Stimulated activated CD8-positive, alpha-beta memory T cell treated with anti-CD3 and anti-CD28 coated beads, Interleukin-7, amount 100 ng/mL, for 24 hours (primary cell): ENCODE results near the gene OR2V1.
"Not testable (repeated sequence)": the region's sequence is repeated elsewhere in the genome, so short reads cannot be mapped to it uniquely, and the experiment has no call there.

Experiments used
- DNase-seq: peaks from one replicate; pipeline ENCODE4 v3.0.0-alpha.2; 2020; ENCODE audit warnings: low read depth

OR2V1 gene

DNA sequence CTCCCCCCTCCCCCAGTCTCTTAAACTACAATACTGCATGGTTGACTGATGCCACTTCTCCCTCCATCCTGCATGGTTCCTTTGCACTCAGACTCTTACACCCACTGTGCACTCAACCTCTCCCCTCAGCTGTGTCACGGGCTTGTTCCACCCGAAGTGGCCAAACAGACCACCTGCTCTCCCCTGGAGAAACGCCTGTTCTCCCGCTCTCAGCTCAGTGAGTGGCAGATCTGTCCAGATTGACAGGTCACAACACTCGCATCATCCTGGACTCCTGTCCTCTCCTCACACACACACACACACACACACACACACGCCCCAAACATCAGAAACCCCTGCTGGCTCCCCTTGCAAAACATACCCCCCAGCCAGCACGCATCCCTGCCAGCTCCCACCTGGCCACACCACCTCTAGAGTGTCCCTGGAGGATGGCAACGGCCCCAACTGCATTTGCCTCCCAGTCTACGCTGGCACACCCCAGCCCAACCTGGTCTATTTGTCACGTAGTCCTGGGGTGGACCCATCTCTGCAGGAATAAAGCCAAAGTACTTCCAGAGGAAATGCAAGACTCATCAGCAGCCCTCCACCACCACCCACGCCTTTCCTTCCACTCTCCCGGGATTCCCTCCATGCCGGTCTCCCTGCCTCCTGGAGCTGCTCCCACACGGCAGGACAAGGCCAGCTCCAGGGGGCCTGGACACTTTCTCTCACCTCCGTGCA lies 2.9 kb downstream of the OR2V1 start:
- no peak for DNase-seq

DNA sequence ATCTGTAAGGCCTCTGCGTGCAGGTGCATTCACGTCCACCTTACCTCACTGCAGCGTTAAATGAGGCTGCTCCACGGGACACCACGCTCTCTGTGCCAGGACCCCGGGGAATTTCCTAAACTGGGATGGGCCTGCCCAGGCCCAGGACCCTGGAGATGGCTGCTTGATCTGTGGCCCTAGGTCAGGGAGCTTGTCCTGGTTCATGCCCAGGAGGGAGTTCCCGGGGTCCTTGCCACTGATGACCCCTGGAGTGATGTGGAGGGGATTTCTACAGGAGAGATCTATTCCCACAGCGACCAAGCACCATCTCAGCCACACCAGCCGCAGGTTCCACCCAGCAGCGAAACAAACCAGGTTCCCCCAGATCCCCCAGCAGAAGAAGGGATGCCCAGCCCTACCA lies 3.5 kb downstream of the OR2V1 start:
- DNase-seq: no peak

DNA sequence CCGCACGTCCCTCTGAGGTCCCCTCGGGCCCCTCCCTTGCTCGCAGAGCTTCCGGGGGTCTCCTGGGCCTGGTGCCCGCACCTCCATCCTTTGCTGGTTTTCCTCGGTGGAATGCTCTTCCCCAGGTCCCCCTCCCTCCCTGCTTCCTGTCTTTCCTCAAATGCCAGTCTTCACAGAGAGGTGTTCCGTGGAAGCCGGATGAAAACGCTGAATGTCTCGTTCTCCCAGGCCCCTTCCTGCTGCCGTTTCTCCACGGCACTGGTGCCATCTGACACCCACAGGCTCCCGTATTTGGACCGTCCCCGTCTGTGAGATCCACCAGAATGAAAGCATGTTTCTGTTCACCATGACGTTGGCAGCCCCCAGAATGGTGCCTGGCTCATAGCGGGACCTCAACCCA lies 4.1 kb downstream of the OR2V1 start:
- DNase-seq: no peak

GRCh38 chr5:181124526-181124925 lies 6.4 kb downstream of the OR2V1 start:
- DNase-seq: no peak

DNA sequence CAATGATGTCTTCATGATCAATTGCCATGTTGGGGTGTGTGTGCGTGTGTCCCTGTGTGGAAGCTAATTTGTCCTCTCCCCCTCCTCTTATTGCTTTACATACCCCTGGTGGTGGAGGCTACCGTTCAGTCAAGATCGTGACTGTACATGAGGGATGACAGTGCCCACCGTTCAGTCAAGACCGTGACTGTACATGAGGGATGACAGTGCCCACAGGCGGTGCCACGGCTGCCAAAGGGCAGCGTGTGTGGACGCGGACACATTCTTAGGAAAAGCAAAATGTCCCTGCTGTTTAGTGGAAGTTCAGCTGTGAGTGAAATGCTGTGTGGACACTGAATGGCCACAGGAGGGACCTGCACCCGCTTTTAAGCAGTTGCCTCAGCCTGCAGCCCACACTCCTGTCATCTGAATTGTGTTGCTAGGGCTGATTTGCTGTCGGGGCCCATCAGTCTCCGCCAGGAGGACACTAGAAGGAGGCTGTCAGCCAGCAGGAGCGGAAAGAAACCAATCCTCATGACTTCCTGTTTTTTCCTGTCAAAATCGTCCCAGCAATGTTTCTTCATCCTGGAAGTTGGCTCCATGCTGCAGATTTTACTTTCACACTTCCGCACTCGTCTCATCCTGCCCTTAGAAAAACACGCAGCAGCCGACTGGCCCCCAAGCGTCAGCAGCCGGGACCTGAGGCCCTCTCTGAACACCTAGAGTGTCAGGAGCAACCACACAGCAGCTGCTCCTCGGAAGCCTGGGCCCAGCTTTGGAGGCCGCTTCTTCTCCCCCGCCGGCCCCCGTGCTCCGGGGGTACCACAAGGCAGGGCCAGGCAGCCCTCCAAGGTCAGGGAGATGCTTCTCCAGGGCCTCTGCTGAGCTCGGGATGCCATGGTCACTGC lies 9.1 kb downstream of the OR2V1 start:
- DNase-seq: no peak

DNA sequence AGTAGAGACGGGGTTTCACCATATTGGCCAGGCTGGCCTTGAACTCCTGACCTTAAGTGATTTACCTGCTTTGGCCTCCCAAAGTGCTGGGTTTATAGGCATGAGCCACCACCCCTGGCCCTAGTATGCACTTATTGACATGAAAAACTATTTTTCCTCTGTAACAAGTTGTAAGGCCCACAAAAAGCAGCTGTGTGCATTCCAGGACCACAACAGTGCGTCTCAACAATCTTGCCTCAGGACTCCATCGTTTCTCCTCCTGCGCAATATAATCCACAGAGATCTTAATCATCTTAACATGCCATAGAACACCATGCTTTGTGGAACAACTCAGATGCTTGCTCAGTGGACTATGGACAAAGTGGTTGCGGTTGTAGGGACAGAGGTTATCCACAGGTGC lies 10.2 kb downstream of the OR2V1 start:
- DNase-seq: no peak

- DNase-seq: no peak
Measured at GRCh38 chr5:181120306-181120705, 10.7 kb downstream of the OR2V1 start.

- no peak for DNase-seq
Measured at GRCh38 chr5:181119105-181119504, 11.9 kb downstream of the OR2V1 start.

DNA sequence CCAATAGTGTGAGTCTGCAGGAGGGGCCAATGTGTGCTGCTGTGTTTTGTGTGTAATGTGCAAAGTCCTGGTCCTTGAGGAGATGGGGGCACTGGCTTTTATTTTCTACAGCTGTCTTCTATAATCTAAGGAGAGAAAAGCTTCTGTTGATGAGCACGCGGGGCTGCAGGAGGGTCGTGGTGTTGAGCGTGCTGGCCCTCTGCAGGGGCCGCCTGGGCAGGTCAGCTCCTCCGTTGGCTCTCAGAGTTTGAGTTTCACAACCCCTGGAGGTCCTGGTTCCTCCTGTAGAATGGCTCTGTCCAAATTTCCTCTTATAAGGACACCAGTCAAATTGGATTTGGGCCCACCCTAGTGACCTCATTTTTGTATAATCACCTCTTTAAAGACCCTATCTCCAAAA lies 12.6 kb downstream of the OR2V1 start:
- no peak for DNase-seq

GRCh38 chr5:181114844-181115778 lies 15.9 kb downstream of the OR2V1 start:
- no peak for DNase-seq

- DNase-seq: no peak
Measured at GRCh38 chr5:181114284-181114843, 16.6 kb downstream of the OR2V1 start.

GRCh38 chr5:181113572-181113971 lies 17.4 kb downstream of the OR2V1 start:
- DNase-seq: not testable (repeated sequence)

DNA sequence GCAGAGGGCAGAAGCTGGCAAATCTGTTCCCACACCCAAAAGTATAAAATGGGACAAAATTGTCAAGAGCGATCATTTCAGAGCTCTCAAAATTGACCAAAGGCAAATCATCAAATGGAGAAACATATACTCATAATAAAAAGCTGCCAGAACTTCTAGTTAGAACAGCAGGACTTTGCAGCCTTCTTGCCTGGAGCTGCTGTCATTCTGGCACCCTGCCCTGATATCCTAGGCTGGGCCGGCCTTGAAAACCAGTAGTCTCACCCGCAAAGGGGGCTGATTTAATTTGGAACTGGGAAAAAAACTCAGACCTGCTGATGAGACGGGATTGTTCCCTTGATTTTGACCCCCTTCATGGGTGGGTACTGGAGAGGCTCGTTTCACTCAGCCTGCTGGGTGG lies 18.5 kb downstream of the OR2V1 start:
- no peak for DNase-seq

DNA sequence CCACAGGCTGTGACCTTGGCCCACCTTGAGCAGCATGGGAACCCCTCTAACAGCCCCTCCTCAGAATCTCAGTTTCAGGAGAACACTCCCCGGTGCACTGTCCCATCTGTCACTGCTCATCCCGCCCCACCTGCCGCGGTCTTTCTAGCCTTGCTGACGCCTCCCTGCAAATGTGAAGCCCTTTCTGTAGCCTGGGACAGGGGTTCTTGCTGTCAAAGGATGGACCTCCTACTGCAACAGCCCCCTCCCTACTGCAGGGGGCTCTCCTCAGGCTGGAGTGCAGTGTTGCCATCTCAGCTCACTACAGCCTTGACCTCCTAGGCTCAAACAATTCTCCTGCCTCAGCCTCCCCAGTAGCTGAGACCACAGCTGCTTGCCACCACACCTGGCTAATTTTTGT lies 20.0 kb downstream of the OR2V1 start:
- no peak for DNase-seq

DNA sequence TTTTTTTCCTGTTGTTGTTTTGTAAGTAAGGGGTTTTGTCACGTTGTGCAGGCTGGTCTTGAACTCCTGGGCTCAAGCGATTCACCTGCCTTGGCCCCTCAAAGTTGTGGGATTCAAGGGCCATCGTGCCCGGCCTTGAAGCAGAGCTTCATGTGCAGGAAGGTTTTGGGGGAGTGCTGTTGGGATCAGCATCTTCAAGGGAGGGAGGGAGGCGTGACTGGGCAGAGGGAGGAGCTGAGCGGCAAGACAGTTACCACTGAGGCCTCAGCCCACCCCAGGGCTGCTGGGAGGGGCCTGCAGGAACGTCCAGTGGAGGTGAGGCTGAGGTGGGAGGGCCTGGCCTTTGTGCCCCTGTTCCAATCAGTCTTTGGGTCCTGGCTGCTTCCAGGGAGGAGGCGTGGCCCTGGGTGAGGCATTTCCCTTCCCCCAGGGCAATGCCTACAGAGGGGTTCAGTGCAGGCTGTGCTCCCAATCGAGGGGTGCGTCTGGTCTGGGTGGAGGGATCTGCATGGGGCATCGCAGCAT lies 21.4 kb downstream of the OR2V1 start:
- DNase-seq: no peak

DNA sequence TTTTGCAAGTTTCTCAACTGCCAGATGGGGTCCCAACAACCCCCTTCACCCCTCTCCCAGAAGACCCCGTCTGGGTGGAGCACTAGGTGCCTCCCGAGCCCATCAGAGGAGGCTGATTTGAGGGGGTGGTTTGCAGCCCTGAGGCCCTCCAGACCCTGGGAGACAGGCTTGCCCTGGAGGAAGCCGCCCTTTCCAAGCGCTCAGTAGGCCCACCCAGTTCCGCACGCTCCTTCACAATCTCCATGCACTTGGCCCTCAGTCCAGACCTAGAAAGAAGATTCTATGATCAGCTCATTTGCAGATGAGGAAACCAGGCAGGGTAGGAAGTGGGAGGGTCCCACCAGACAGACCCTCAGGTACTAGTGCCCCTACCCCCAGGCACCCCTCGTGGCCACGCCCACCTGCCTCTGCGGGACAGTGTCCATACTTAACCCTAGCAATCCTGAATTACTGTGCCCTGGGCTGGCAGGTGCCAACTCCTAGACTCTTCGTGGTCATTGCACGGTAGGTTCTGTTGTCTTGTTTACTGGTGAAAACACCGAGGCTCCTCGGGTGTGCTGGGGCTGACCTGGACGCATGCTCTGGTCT lies 22.3 kb downstream of the OR2V1 start:
- no peak for DNase-seq

DNA sequence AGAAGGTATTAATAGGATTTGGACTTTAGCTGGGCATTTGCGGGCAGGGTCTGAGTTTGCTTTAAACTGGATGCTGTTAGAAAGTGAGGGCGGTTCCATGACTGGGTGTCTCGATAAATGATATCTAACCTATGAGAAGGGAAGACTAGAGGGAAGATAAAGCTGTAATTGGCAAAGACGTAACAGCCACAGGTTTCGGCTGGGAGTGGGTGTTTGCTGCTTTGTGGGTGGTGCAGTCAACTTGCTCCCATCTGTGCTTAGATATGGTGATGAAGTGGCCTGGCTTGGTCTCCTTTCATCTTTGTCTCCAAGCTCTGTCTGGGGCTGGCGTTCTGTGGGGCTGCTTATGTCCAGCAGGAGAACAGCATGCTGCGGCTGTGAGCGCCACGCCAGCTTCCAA lies 23.3 kb downstream of the OR2V1 start:
- DNase-seq: no peak

DNA sequence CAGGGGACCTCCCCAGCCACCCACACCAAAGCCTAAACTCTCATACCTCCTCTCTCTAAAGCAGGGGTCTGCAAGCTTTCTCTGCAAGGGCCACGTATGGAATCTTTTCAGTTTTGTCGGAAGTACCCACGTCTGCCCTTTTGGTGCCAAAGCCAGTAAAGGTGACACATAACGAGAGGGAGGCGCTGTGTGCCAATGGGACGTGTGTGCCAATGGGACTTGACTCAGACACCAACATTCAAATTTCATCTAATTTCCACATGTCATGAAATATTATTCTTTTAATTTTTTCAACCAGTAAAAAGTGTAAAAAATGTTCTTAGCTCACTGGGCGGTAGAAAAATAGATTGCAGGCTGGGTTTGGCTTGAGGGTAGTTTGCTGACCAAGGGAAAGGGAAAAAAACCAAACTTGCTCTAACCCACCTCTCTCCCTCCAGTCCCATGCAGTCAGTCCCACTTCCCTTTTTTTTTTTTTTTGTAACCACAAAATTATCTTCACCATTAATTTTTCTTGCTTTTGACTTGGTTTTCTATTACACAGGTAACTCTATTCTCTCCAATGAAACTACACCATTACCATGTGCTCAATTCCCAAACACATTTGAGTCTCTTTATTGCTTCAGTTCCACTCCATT lies 25.5 kb downstream of the OR2V1 start:
- DNase-seq: no peak

DNA sequence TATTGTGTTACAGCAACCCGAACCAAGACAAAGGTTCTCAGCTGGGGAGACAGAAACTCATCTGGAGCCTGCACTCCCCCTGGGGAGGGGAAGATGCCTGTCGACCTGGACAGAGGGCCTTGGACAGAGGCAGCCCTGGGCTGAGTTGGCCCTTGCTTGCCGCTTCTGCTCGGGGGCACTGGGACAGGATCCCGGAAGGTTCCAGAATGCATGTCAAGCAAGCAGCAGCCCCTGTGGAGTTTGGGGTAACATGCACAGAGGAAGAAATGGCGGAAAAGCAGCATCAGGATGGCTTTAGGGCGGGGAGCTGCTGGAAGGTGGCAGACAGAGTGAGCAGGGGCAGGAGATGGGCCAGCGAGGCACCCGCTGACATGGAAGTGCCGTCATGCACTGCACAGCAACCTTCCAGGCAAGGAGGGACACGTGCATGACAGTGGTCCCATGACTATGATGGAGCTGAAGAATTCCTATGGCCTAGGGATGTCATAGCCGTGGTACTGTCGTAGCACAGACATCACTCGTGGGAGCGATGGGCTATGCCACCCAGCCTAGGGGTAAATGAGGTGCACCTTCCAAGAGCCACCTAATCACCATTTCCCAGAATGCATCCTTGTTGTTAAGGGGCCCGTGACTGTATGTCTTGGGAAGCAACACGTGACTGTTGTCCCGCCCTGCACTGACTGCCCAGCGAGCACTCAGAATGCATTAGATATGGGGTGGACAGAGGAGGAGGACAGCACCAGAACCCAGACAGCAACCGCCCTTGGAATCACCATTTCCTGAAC lies 26.2 kb downstream of the OR2V1 start:
- DNase-seq: not testable (repeated sequence)

DNA sequence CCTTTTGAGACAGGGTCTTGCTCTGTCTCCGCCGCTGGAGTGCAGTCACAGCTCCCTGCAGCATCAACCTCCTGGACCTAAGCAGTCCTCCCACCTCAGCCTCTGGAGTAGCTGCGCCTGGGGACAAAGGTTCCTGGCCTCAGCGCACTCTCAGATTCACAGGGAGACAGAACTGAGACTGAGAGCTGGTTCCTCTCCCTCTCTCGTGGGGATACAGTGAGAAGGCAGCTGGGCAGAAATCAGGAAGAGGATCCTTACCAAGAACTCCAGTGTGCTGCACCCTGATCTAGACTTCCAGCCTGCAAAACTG lies 26.8 kb downstream of the OR2V1 start:
- DNase-seq: not testable (repeated sequence)
